Activated CD4-positive, alpha-beta memory T cell treated with anti-CD3 and anti-CD28 coated beads, Interleukin-2, amount 10 ng/mL, durations not matched to agents 7 days and 5 days (primary cell): ENCODE measurements around the gene ABHD3. TPM values are rescaled to one million over a fixed set of nuclear protein-coding genes. Genes with fewer than 3 reads are reported as not detected.
"Not testable (repeated sequence)": the region's sequence is repeated elsewhere in the genome, so short reads cannot be mapped to it uniquely, and the experiment has no call there.

Experiments used
- CTCF ChIA-PET: fragments of 350-600 bp; sonication (Branson Sonifier 250); formaldehyde crosslinking; loops from one replicate; lab custom pipeline; 2021; ENCODE audit warnings: antibody characterized with exemption, inconsistent platforms; lab: Charles Lee
- POLR2A ChIA-PET: fragments of 350-600 bp; sonication (Branson Sonifier 250); formaldehyde crosslinking; loops from one replicate; lab custom pipeline; 2021; ENCODE audit warnings: antibody characterized with exemption; lab: Charles Lee
- DNase-seq: peaks from one replicate; pipeline ENCODE4 v3.0.0-alpha.2; 2020
- H3K27ac Mint-ChIP-seq: one replicate; pipeline ENCODE4 v1.8.0; 2021; ENCODE audit warnings: mild to moderate bottlenecking, mixed read lengths
- H3K27me3 Mint-ChIP-seq: one replicate; pipeline ENCODE4 v1.8.0; 2021; ENCODE audit warnings: mixed read lengths
- H3K36me3 Mint-ChIP-seq: one replicate; pipeline ENCODE4 v1.8.0; 2021; ENCODE audit warnings: low read depth, mixed read lengths
- H3K4me1 Mint-ChIP-seq: one replicate; pipeline ENCODE4 v1.8.0; 2021; ENCODE audit warnings: mixed read lengths
- H3K4me3 Mint-ChIP-seq: one replicate; pipeline ENCODE4 v1.8.0; 2021; ENCODE audit warnings: mild to moderate bottlenecking, mixed read lengths
- H3K9me3 Mint-ChIP-seq: one replicate; pipeline ENCODE4 v1.8.0; 2021; ENCODE audit warnings: mixed read lengths
- total RNA-seq, 2 experiments: library from RNA; stranded (reverse); gene quantifications; one replicate each; pipeline ENCODE4 v1.2.3, GENCODE V29; 2021

ABHD3 gene
- total RNA-seq, 2 experiments from 2014 or later: 49.2 to 53.5 TPM

GRCh38 chr18:21739604-21740537 lies 35.3 kb upstream of the ABHD3 start:
- H3K36me3 Mint-ChIP-seq: peaks cover 34% of the 10 kb centered on the region
- DNase-seq: no peak
- ChIA-PET POLR2A (interaction anchor here (0.6 to 8.2 kb wide), 15 partner anchors 9 to 140 kb away, joined by 3 to 113 read pairs (median 4); partner anchors contain the start of genes ABHD3, ESCO1 and SNRPD1), CTCF (interaction anchor here (0.7 to 2.2 kb wide), 7 partner anchors 12 to 139 kb away, joined by 3 to 10 read pairs (median 4); partner anchors contain the start of genes ABHD3, ESCO1 and SNRPD1)
- peak overlapping the region; percentile 93 for H3K27ac Mint-ChIP-seq
- H3K27me3 Mint-ChIP-seq: peaks cover 5% of the 10 kb centered on the region
- peaks cover 13% of the 10 kb centered on the region for H3K9me3 Mint-ChIP-seq
- peaks cover 53% of the 10 kb centered on the region for H3K4me1 Mint-ChIP-seq
- peak overlapping the region; percentile 92 for H3K4me3 Mint-ChIP-seq

- H3K4me3 Mint-ChIP-seq, DNase-seq, CTCF ChIA-PET, H3K27me3 Mint-ChIP-seq, H3K27ac Mint-ChIP-seq: not testable (repeated sequence)
- H3K9me3 Mint-ChIP-seq: peaks cover 13% of the 10 kb centered on the region
- H3K36me3 Mint-ChIP-seq: peaks cover 30% of the 10 kb centered on the region
- POLR2A ChIA-PET: interaction anchor here (8.2 kb wide), 1 partner anchor 34 kb away, joined by 113 read pairs; the partner anchor contains the start of gene ABHD3
- H3K4me1 Mint-ChIP-seq: peaks cover 32% of the 10 kb centered on the region
Observed at GRCh38 chr18:21736926-21737325, 32.4 kb upstream of the ABHD3 start.

GRCh38 chr18:21735452-21736015 lies 31.0 kb upstream of the ABHD3 start:
- Mint-ChIP-seq H3K27me3 (peaks cover 5% of the 10 kb centered on the region), H3K9me3 (peaks cover 13% of the 10 kb centered on the region), H3K4me3 (peak overlapping the region; percentile 13), H3K27ac (peak overlapping the region; percentile 78), H3K36me3 (peaks cover 25% of the 10 kb centered on the region), H3K4me1 (peaks cover 32% of the 10 kb centered on the region)
- DNase-seq: peak; percentile 77
- POLR2A ChIA-PET: interaction anchor here (0.9 to 1.6 kb wide), 4 partner anchors 27 to 135 kb away, joined by 3 to 19 read pairs (median 4); partner anchors contain the start of genes ABHD3, ESCO1 and SNRPD1
- CTCF ChIA-PET: no interaction called here

GRCh38 chr18:21733011-21733410 lies 28.4 kb upstream of the ABHD3 start:
- POLR2A ChIA-PET: interaction anchor here (1.4 kb wide), 1 partner anchor 29 kb away, joined by 7 read pairs; the partner anchor contains the start of gene ABHD3
- Mint-ChIP-seq H3K27me3 (peaks cover 2% of the 10 kb centered on the region), H3K4me3 (no peak overlapping the region), H3K4me1 (peaks cover 16% of the 10 kb centered on the region), H3K9me3 (peaks cover 13% of the 10 kb centered on the region), H3K36me3 (peaks cover 21% of the 10 kb centered on the region), H3K27ac (no peak overlapping the region)
- CTCF ChIA-PET: interaction anchor here (1.3 kb wide), 1 partner anchor 10 kb away, joined by 4 read pairs; no protein-coding TSS in a partner anchor
- DNase-seq: no peak

- DNase-seq: no peak
- no peaks in the 10 kb centered on the region for H3K9me3 Mint-ChIP-seq
- CTCF ChIA-PET: no interaction called here
- no peaks in the 10 kb centered on the region for H3K36me3 Mint-ChIP-seq
- no peak overlapping the region for H3K4me3 Mint-ChIP-seq
- no peak overlapping the region for H3K27ac Mint-ChIP-seq
- H3K27me3 Mint-ChIP-seq: no peaks in the 10 kb centered on the region
- POLR2A ChIA-PET: interaction anchor here (0.7 kb wide), 1 partner anchor 24 kb away, joined by 3 read pairs; the partner anchor contains the start of gene ABHD3
- H3K4me1 Mint-ChIP-seq: peaks cover 3% of the 10 kb centered on the region
Observed at GRCh38 chr18:21727702-21728101, 23.1 kb upstream of the ABHD3 start.

- no peaks in the 10 kb centered on the region for H3K36me3 Mint-ChIP-seq
- ChIA-PET CTCF (no interaction called here), POLR2A (no interaction called here)
- peaks cover 3% of the 10 kb centered on the region for H3K4me1 Mint-ChIP-seq
- no peak overlapping the region for H3K4me3 Mint-ChIP-seq
- DNase-seq: no peak
- no peak overlapping the region for H3K27ac Mint-ChIP-seq
- H3K9me3 Mint-ChIP-seq: no peaks in the 10 kb centered on the region
- no peaks in the 10 kb centered on the region for H3K27me3 Mint-ChIP-seq
Observed at GRCh38 chr18:21725201-21725600, 20.6 kb upstream of the ABHD3 start.

GRCh38 chr18:21722687-21723086 lies 18.1 kb upstream of the ABHD3 start:
- ChIA-PET POLR2A (no interaction called here), CTCF (interaction anchor here (0.7 kb wide), 1 partner anchor 9 kb away, joined by 3 read pairs; no protein-coding TSS in a partner anchor)
- no peaks in the 10 kb centered on the region for H3K36me3 Mint-ChIP-seq
- no peak for DNase-seq
- H3K4me1 Mint-ChIP-seq: peaks cover 3% of the 10 kb centered on the region
- H3K27me3 Mint-ChIP-seq: no peaks in the 10 kb centered on the region
- H3K9me3 Mint-ChIP-seq: no peaks in the 10 kb centered on the region
- no peak overlapping the region for H3K27ac Mint-ChIP-seq
- H3K4me3 Mint-ChIP-seq: no peak overlapping the region

GRCh38 chr18:21714474-21714873 lies 9.9 kb upstream of the ABHD3 start:
- Mint-ChIP-seq H3K27ac (no peak overlapping the region), H3K36me3 (peaks cover 8% of the 10 kb centered on the region), H3K4me1 (peaks cover 8% of the 10 kb centered on the region), H3K9me3 (no peaks in the 10 kb centered on the region), H3K27me3 (peaks cover 6% of the 10 kb centered on the region), H3K4me3 (no peak overlapping the region)
- POLR2A ChIA-PET: no interaction called here
- no peak for DNase-seq
- CTCF ChIA-PET: interaction anchor here (0.7 kb wide), 1 partner anchor 10 kb away, joined by 3 read pairs; the partner anchor contains the start of gene ABHD3

GRCh38 chr18:21707130-21707529 lies 2.6 kb upstream of the ABHD3 start:
- not testable (repeated sequence) for DNase-seq, H3K27me3 Mint-ChIP-seq, H3K27ac Mint-ChIP-seq, H3K4me3 Mint-ChIP-seq, H3K9me3 Mint-ChIP-seq
- H3K36me3 Mint-ChIP-seq: peaks cover 26% of the 10 kb centered on the region
- ChIA-PET POLR2A (interaction anchor here (1.5 to 1.7 kb wide), 2 partner anchors 34 to 107 kb away, joined by 4 read pairs; partner anchors contain the start of gene ESCO1), CTCF (interaction anchor here (1.3 kb wide), 1 partner anchor 33 kb away, joined by 3 read pairs; the partner anchor contains the start of gene MIB1)
- H3K4me1 Mint-ChIP-seq: peaks cover 37% of the 10 kb centered on the region

- POLR2A ChIA-PET: interaction anchor here (1.7 kb wide), 1 partner anchor 107 kb away, joined by 4 read pairs; the partner anchor contains the start of gene ESCO1
- Mint-ChIP-seq H3K4me3 (no peak overlapping the region), H3K36me3 (peaks cover 32% of the 10 kb centered on the region), H3K9me3 (no peaks in the 10 kb centered on the region), H3K27me3 (no peaks in the 10 kb centered on the region), H3K27ac (no peak overlapping the region), H3K4me1 (peaks cover 42% of the 10 kb centered on the region)
- DNase-seq: no peak
- CTCF ChIA-PET: no interaction called here
Observed at GRCh38 chr18:21706386-21706865, 1.9 kb upstream of the ABHD3 start.

GRCh38 chr18:21703241-21703820 lies 1.2 kb downstream of the ABHD3 start:
- Mint-ChIP-seq H3K27ac (peak overlapping the region; percentile 96), H3K4me3 (peak overlapping the region; percentile 98), H3K9me3 (no peaks in the 10 kb centered on the region), H3K4me1 (peaks cover 47% of the 10 kb centered on the region), H3K27me3 (no peaks in the 10 kb centered on the region), H3K36me3 (peaks cover 51% of the 10 kb centered on the region)
- peak; percentile 41 for DNase-seq
- POLR2A ChIA-PET: interaction anchor here (0.7 to 5.5 kb wide), 12 partner anchors 11 to 149 kb away, joined by 3 to 113 read pairs (median 12); partner anchors contain the start of genes ESCO1, MIB1 and SNRPD1
- CTCF ChIA-PET: interaction anchor here (1.0 to 2.1 kb wide), 4 partner anchors 21 to 103 kb away, joined by 3 to 10 read pairs (median 4); partner anchors contain the start of genes ESCO1 and SNRPD1

- ChIA-PET POLR2A (interaction anchor here (0.7 to 5.5 kb wide), 6 partner anchors 10 to 90 kb away, joined by 3 to 113 read pairs (median 24); partner anchors contain the start of gene MIB1), CTCF (interaction anchor here (1.2 kb wide), 1 partner anchor 102 kb away, joined by 5 read pairs; the partner anchor contains the start of gene ESCO1)
- Mint-ChIP-seq H3K36me3 (peaks cover 54% of the 10 kb centered on the region), H3K4me3 (peak overlapping the region; percentile 98), H3K9me3 (no peaks in the 10 kb centered on the region), H3K27me3 (no peaks in the 10 kb centered on the region), H3K4me1 (peaks cover 44% of the 10 kb centered on the region), H3K27ac (peak overlapping the region; percentile 96)
- DNase-seq: no peak
Observed at GRCh38 chr18:21702602-21703001, 2.0 kb downstream of the ABHD3 start.
